H1 (cell line): ENCODE measurements around the gene SYCE3. TPM values are rescaled to one million over a fixed set of nuclear protein-coding genes. Genes with fewer than 3 reads are reported as not detected.

Experiments
- CTCF ChIA-PET: fragments of 300-600 bp; sonication (Branson Sonifier 250); formaldehyde crosslinking; loops from one replicate; lab custom pipeline; 2021; ENCODE audit not compliant: partially characterized antibody; lab: Charles Lee
- POLR2A ChIA-PET: fragments of 300-600 bp; sonication (Branson Sonifier 250); formaldehyde crosslinking; loops from one replicate; lab custom pipeline; 2021; ENCODE audit warnings: inconsistent platforms; ENCODE audit not compliant: partially characterized antibody; lab: Charles Lee
- DNase-seq, 2 experiments: peaks; one replicate each; pipeline versions ENCODE4 v3.0.0 to v3.0.0-alpha.2; 2010 to 2022; ENCODE audit warnings: low spot score in 2 of 2, low read depth in 1 of 2, mixed read lengths in 1 of 2
- FAIRE-seq: peaks from 2 replicates; lab custom pipeline; 2011; peaks lifted over from hg19 to GRCh38; lab: Jason Lieb, UNC
- H2AFZ ChIP-seq: 2 replicates; pipeline ENCODE4 v1.8.1; 2012; ENCODE audit warnings: low read length, inconsistent platforms
- H2AK5ac ChIP-seq: 2 replicates; pipeline ENCODE4 v1.6.1; 2013; ENCODE audit warnings: low read depth, low read length
- H2BK120ac ChIP-seq: replicated peaks from 2 replicates; pipeline ENCODE3; 2013; ENCODE audit warnings: low read depth, low read length, inconsistent platforms
- H2BK12ac ChIP-seq: 2 replicates; pipeline ENCODE4 v1.6.1; 2013; ENCODE audit warnings: low read depth, low read length
- H2BK15ac ChIP-seq: 2 replicates; pipeline ENCODE4 v1.6.1; 2013; ENCODE audit warnings: low read length
- H2BK20ac ChIP-seq: 2 replicates; pipeline ENCODE4 v1.6.1; 2013; ENCODE audit warnings: low read length
- H2BK5ac ChIP-seq: 2 replicates; pipeline ENCODE4 v1.6.1; 2013; ENCODE audit warnings: low read depth, low read length
- H3K14ac ChIP-seq: 2 replicates; pipeline ENCODE4 v1.6.1; 2013; ENCODE audit warnings: inconsistent platforms; ENCODE audit not compliant: insufficient read length
- H3K18ac ChIP-seq: 2 replicates; pipeline ENCODE4 v1.6.1; 2013; ENCODE audit warnings: low read length; ENCODE audit errors: extremely low read depth
- H3K23ac ChIP-seq: 2 replicates; pipeline ENCODE4 v1.6.1; 2013; ENCODE audit warnings: inconsistent platforms; ENCODE audit not compliant: insufficient read length
- H3K23me2 ChIP-seq: 2 replicates; pipeline ENCODE4 v1.6.1; 2013; ENCODE audit warnings: low read depth, low read length
- H3K27ac ChIP-seq: 2 replicates; pipeline ENCODE4 v1.6.1; 2011; ENCODE audit warnings: low read depth, low read length, inconsistent platforms
- H3K27me3 ChIP-seq, 4 experiments: replicated peaks in 1 of 4; 1 replicate in 1 of 4; 2 replicates in 3 of 4; pipeline versions ENCODE4 v1.6.1 to v1.8.1; 2011 to 2013; ENCODE audit warnings: low read length in 3 of 4, mild to moderate bottlenecking in 3 of 4, inconsistent platforms in 2 of 4, mixed read lengths in 2 of 4, moderate library complexity in 1 of 4; ENCODE audit not compliant: control insufficient read depth in 3 of 4, insufficient read depth in 3 of 4; ENCODE audit errors: extremely low read depth in 1 of 4
- H3K36me3 ChIP-seq, 4 experiments: 2 replicates each; pipeline versions ENCODE4 v1.6.1 to v1.8.1; 2011 to 2013; ENCODE audit warnings: mild to moderate bottlenecking in 4 of 4, low read length in 3 of 4, moderate library complexity in 2 of 4, control low read depth in 1 of 4, inconsistent platforms in 1 of 4; ENCODE audit not compliant: insufficient read depth in 4 of 4, control insufficient read depth in 2 of 4
- H3K4ac ChIP-seq: replicated peaks from 2 replicates; pipeline ENCODE3; 2013; ENCODE audit warnings: low read length, low read depth, mixed read lengths, inconsistent platforms; ENCODE audit not compliant: insufficient read length
- H3K4me1 ChIP-seq, 4 experiments: replicated peaks in 1 of 4; 1 replicate in 1 of 4; 2 replicates in 3 of 4; pipeline versions ENCODE4 v1.6.1 to v1.8.1; 2011 to 2013; ENCODE audit warnings: low read length in 3 of 4, inconsistent platforms in 2 of 4, mixed read lengths in 1 of 4; ENCODE audit not compliant: insufficient read depth in 4 of 4, control insufficient read depth in 3 of 4
- H3K4me2 ChIP-seq, 2 experiments: 2 replicates each; pipeline versions ENCODE4 v1.6.1 to v1.8.1; 2011 to 2013; ENCODE audit warnings: low read depth in 2 of 2, low read length in 2 of 2, control low read depth in 1 of 2, inconsistent platforms in 1 of 2, mild to moderate bottlenecking in 1 of 2; ENCODE audit not compliant: insufficient read depth in 1 of 2
- H3K4me3 ChIP-seq, 4 experiments: fragments of 200-600, 300-600 bp in 1 of 4; sonication (generic), shearing (Covaris generic), sonication (Bioruptor Twin) in 1 of 4; 2 replicates each; pipeline versions ENCODE4 v1.5.1 to v1.8.1; 2011 to 2016; ENCODE audit warnings: low read length in 4 of 4, low read depth in 3 of 4, control low read depth in 2 of 4, inconsistent platforms in 2 of 4, mild to moderate bottlenecking in 2 of 4, mixed read lengths in 1 of 4, moderate library complexity in 1 of 4; ENCODE audit not compliant: insufficient read depth in 2 of 4; ENCODE audit errors: extremely low read depth in 1 of 4
- H3K56ac ChIP-seq: replicated peaks from 2 replicates; pipeline ENCODE3; 2013; ENCODE audit warnings: low read depth, mild to moderate bottlenecking, mixed read lengths, low read length, inconsistent platforms; ENCODE audit not compliant: insufficient read length
- H3K79me1 ChIP-seq: 2 replicates; pipeline ENCODE4 v1.6.1; 2013; ENCODE audit warnings: low read depth, low read length, control low read depth
- H3K79me2 ChIP-seq, 2 experiments: 2 replicates each; pipeline versions ENCODE4 v1.6.1 to v1.8.1; 2012 to 2013; ENCODE audit warnings: low read length in 2 of 2, mild to moderate bottlenecking in 2 of 2, inconsistent platforms in 1 of 2; ENCODE audit not compliant: insufficient read depth in 2 of 2, control insufficient read depth in 1 of 2
- H3K9ac ChIP-seq, 4 experiments: replicated peaks in 1 of 4; 1 replicate in 1 of 4; 2 replicates in 3 of 4; pipeline versions ENCODE4 v1.6.1 to v1.8.1; 2011 to 2013; ENCODE audit warnings: low read depth in 3 of 4, low read length in 3 of 4, control low read depth in 2 of 4, mild to moderate bottlenecking in 2 of 4, moderate library complexity in 2 of 4, inconsistent platforms in 1 of 4; ENCODE audit errors: extremely low read depth in 1 of 4
- H3K9me3 ChIP-seq, 2 experiments: 2 replicates each; pipeline versions ENCODE4 v1.6.1 to v1.8.1; 2012 to 2013; ENCODE audit warnings: mild to moderate bottlenecking in 2 of 2, moderate library complexity in 2 of 2, control low read depth in 1 of 2, inconsistent platforms in 1 of 2, low read depth in 1 of 2, low read length in 1 of 2, mixed read lengths in 1 of 2; ENCODE audit not compliant: insufficient read depth in 2 of 2
- H4K20me1 ChIP-seq, 2 experiments: replicated peaks in 1 of 2; 2 replicates each; pipeline versions ENCODE3 to v1.8.1; 2011 to 2013; ENCODE audit warnings: inconsistent platforms in 2 of 2, low read length in 2 of 2, mild to moderate bottlenecking in 1 of 2; ENCODE audit not compliant: insufficient read depth in 2 of 2, control insufficient read depth in 1 of 2
- H4K5ac ChIP-seq: 2 replicates; pipeline ENCODE4 v1.6.1; 2013; ENCODE audit warnings: low read length, low read depth, mixed read lengths, inconsistent platforms; ENCODE audit not compliant: insufficient read length
- H4K8ac ChIP-seq: 2 replicates; pipeline ENCODE4 v1.8.0; 2013; ENCODE audit warnings: mild to moderate bottlenecking, moderate library complexity, low read length, inconsistent platforms; ENCODE audit not compliant: insufficient read depth; ENCODE audit errors: extremely low read depth
- H4K91ac ChIP-seq: replicated peaks from 2 replicates; pipeline ENCODE3; 2013; ENCODE audit warnings: low read length, mixed read lengths, inconsistent platforms; ENCODE audit not compliant: insufficient read length
- EZH2 ChIP-seq: fragments of 200-600 bp; sonication (generic); IDR thresholded peaks from 2 replicates; pipeline ENCODE4 v1.7.1; 2012; ENCODE audit warnings: low read depth, mild to moderate bottlenecking, moderate library complexity, low read length, inconsistent platforms; ENCODE audit not compliant: severe bottlenecking
- RNF2 ChIP-seq: fragments of 200-900, 300-1000 bp; sonication (generic); IDR thresholded peaks from 2 replicates; pipeline ENCODE4 v1.7.1; 2016; ENCODE audit warnings: borderline replicate concordance, low read depth, mild to moderate bottlenecking, antibody characterized with exemption, low read length; ENCODE audit not compliant: poor library complexity, severe bottlenecking; ENCODE audit errors: missing control alignments
- SAP30 ChIP-seq: fragments of 300-600 bp; sonication (generic); IDR thresholded peaks from 2 replicates; pipeline ENCODE4 v1.7.1; 2012; ENCODE audit warnings: low read length, moderate library complexity, mild to moderate bottlenecking, inconsistent platforms; ENCODE audit not compliant: insufficient read depth, insufficient replicate concordance
- SUZ12 ChIP-seq: fragments of 200-600 bp; sonication (generic); IDR thresholded peaks from 2 replicates; pipeline ENCODE4 v1.6.1; 2012; ENCODE audit warnings: mild to moderate bottlenecking, inconsistent platforms, low read length, moderate library complexity, mixed read lengths
- WGBS, 2 experiments: shearing (Covaris generic) in 1 of 2; methylation state at CpG; one replicate each; pipeline versions ENCODE4 v1.1.6 to v1.1.7; 2013 to 2015; ENCODE audit warnings: low lambda C conversion rate in 2 of 2, mixed read lengths in 2 of 2, inconsistent platforms in 1 of 2, low coverage in 1 of 2, missing lambda C conversion rate in 1 of 2; ENCODE audit not compliant: insufficient replicate concordance in 2 of 2, insufficient coverage in 1 of 2, insufficient read length in 1 of 2; ENCODE audit errors: extremely low coverage in 1 of 2, missing lambda C conversion rate in 1 of 2; 5-methylcytosine and 5-hydroxymethylcytosine counted together
- polyA plus RNA-seq, 7 experiments: library from polyadenylated mRNA; depleted of rRNA in 3 of 7; stranded (reverse) in 5 of 7; unstranded in 2 of 7; fragments of >200 nt in 5 of 7; fragments of 200-250 nt in 2 of 7; gene quantifications; 1 replicate in 5 of 7; 2 replicates in 1 of 7; 4 replicates in 1 of 7; pipeline versions ENCODE4 v1.2.1 to v1.2.3, GENCODE V29; 2011 to 2013; ENCODE audit warnings: missing spikeins in 2 of 7, mixed read lengths in 2 of 7
- total RNA-seq: library from RNA; stranded (reverse); fragmentation: NEBNext Ultra II Directional; extraction: Animal tissue kit (Norgen Biotek cat#: 25700); gene quantifications from 2 replicates; pipeline ENCODE4 v1.2.1, GENCODE V29; 2021
- TF ChIP-seq, protein P1 (sequence below): IDR thresholded peaks from 2 replicates; pipeline ENCODE4 v1.6.1; 2012; ENCODE audit warnings: inconsistent platforms
- TF ChIP-seq, protein P2 (sequence below), 3 experiments: IDR thresholded peaks; 1 replicate in 2 of 3; 2 replicates in 1 of 3; pipeline versions ENCODE4 v1.5.1 to v1.6.1; 2011; ENCODE audit warnings: low read length in 3 of 3, mild to moderate bottlenecking in 3 of 3, inconsistent platforms in 2 of 3, low read depth in 1 of 3, moderate library complexity in 1 of 3; ENCODE audit not compliant: insufficient read depth in 1 of 3; ENCODE audit errors: control extremely low read depth in 1 of 3

SYCE3 gene
- total and polyA plus RNA-seq, 2 of the 8 experiments (the other 6 are each of a cell fraction or from before 2014, with no cell fraction given) = 1.9 TPM; not detected in 1

DNA sequence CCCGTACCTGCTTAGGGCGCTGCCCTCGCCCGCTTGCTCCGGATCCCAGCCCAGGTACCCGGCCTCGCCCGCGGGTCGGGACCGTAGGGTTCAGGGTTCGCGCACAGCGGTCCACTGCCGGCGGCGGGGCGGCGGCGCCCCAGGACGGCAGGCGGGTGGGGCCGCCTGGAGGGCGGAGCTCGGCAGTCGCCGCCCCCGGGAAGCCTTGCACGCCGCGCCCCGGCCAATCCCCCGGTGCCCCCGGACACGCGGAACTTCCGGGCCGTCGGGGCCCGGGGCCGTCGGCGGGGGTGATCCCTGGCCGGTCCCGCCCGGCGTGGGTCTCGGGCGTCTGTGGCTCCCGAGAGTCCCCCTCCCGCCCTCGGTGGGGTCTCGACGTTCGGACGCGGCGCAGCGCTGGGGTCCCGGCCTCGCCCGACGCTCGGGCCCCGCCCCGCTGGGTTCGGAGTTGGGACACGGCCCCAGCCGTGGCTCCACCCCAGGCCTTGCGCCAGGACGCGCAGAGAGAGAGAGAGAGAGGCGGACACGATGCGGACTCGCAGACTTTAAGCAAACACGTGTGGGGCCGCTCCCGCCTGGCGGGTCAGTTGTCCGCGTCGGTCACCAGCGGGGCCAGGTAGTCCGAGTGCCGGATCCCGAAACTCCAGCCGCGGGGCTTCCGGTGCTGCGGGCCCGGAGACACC, 32.7 kb downstream of the SYCE3 start, which contains the start of gene TYMP:
Gene TYMP, minus strand, starts transcription at position 116 of the 683 bp plus-strand sequence. CDS start 303 bp downstream, outside the sequence.
- Histone ChIP-seq H3K4ac (no peak within 1 kb of the TSS), H3K14ac (no peak within 1 kb of the TSS), H4K20me1 (peaks cover 5 to 17% of the 10 kb centered on the region in 2 experiments), H2AFZ (no peak within 1 kb of the TSS), H3K79me1 (no peaks in the 10 kb centered on the region), H4K5ac (no peak within 1 kb of the TSS), H3K23me2 (peaks cover 28% of the 10 kb centered on the region; the same call in 1 of the 2 replicates), H3K79me2 (no peaks in the 10 kb centered on the region), H4K8ac (peak within 1 kb of the TSS; percentile 94), H2BK12ac (no peak within 1 kb of the TSS; the same call in 1 of the 2 replicates), H2BK15ac (peak within 1 kb of the TSS; percentile 46; the same call in 1 of the 2 replicates), H3K4me3 (peak within 1 kb of the TSS; percentile 27 to 68 (median 48)), H3K9ac (no peak within 1 kb of the TSS), H2BK5ac (no peak within 1 kb of the TSS), H3K36me3 (no peaks in the 10 kb centered on the region), H2AK5ac (no peak within 1 kb of the TSS; the same call in 1 of the 2 replicates), H3K4me2 (peak within 1 kb of the TSS; percentile 51 to 92), H2BK20ac (no peak within 1 kb of the TSS), H3K27me3 (peaks cover 43 to 70% (median 60%) of the 10 kb centered on the region in 4 experiments), H2BK120ac (no peak within 1 kb of the TSS), H4K91ac (peak within 1 kb of the TSS; percentile 42), H3K9me3 (no peaks in the 10 kb centered on the region), H3K27ac (no peak within 1 kb of the TSS), H3K56ac (no peak within 1 kb of the TSS), H3K4me1 (peaks cover 0 to 26% (median 10%) of the 10 kb centered on the region in 4 experiments; a peak in 5 of 7 replicates), H3K18ac (no peak within 1 kb of the TSS; the same call in 1 of the 2 replicates), H3K23ac (no peak within 1 kb of the TSS)
- POLR2A ChIA-PET = no interaction called here
- FAIRE-seq = no peak
- 13% methylated on average over 17 of the region's 92 CpGs; no CpG with 5 or more reads in 1 of the 2 experiments for WGBS, 2 experiments
- peak in 1 of 2 experiments; percentile 75 for DNase-seq
- TF ChIP-seq EZH2 (peak; percentile 53), SAP30 (no peak), SUZ12 (peak; percentile 72), RNF2 (no peak)
- TF ChIP-seq, protein P1, sequence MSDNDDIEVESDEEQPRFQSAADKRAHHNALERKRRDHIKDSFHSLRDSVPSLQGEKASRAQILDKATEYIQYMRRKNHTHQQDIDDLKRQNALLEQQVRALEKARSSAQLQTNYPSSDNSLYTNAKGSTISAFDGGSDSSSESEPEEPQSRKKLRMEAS = peak; percentile 33; the same call in 1 of the 2 replicates
- TF ChIP-seq, protein P2, sequence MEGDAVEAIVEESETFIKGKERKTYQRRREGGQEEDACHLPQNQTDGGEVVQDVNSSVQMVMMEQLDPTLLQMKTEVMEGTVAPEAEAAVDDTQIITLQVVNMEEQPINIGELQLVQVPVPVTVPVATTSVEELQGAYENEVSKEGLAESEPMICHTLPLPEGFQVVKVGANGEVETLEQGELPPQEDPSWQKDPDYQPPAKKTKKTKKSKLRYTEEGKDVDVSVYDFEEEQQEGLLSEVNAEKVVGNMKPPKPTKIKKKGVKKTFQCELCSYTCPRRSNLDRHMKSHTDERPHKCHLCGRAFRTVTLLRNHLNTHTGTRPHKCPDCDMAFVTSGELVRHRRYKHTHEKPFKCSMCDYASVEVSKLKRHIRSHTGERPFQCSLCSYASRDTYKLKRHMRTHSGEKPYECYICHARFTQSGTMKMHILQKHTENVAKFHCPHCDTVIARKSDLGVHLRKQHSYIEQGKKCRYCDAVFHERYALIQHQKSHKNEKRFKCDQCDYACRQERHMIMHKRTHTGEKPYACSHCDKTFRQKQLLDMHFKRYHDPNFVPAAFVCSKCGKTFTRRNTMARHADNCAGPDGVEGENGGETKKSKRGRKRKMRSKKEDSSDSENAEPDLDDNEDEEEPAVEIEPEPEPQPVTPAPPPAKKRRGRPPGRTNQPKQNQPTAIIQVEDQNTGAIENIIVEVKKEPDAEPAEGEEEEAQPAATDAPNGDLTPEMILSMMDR (IDR thresholded peaks at IDR 0.05; ENCODE audit: control extremely low read depth in 1 of 3, insufficient read depth in 1 of 3, low read depth in 1 of 3, low read length in 3 of 3) = no peak
- CTCF ChIA-PET = no interaction called here
